ENCODE measurements around the gene CABLES2. TPM values are rescaled to one million over a fixed set of nuclear protein-coding genes. Genes with fewer than 3 reads are reported as not detected.

CABLES2 gene, protein sequence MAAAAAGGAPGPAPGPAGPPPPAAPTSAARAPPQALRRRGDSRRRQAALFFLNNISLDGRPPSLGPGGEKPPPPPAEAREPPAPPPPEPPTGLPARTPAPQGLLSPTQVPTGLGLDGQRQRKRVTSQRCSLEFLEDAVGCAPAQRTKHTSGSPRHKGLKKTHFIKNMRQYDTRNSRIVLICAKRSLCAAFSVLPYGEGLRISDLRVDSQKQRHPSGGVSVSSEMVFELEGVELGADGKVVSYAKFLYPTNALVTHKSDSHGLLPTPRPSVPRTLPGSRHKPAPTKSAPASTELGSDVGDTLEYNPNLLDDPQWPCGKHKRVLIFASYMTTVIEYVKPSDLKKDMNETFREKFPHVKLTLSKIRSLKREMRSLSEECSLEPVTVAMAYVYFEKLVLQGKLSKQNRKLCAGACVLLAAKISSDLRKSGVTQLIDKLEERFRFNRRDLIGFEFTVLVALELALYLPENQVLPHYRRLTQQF
- 1.1 and 1.6 TPM in 2 replicates for total RNA-seq

DNA sequence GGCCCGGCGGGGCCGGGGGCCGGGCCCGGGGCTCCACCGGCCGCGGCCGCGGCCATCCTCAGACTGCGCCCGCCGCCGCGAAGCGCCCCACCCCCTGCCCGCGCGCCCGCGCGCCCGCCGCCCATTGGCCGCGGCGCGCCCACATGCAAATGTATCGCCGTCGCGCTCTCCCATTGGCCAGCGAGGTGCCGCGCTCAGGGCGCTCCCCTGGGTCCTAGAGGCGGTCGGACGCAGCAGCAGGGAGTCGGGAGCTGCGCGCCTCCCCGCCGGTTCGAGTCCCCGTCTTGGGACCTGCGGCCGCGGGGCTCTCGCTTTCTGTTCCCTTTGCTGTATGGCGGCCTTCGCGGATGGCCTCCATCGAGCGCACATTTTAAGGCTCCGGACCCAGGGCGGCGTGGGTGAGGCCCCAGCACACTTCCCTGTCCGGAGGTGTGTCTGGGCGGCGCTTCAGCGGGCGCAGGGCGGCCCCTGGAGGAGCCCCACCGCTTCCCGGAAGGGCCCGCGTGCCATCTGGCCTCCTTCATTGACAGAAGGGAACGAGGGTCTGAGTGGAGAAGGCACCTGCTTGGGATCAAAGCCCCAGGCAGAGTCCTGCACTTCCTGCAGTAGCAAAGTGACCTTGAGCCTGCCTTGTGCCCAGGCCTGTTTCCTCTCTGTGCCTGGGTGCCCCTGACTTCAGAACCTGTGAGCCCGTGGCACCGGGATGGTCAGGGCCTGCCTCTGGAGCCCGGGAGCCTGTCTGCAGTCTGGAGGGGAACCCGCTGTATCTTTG is at the start of gene CABLES2:
CABLES2 (minus strand) TSS at position 65 of the 772 bp plus-strand sequence; CDS start at position 56, 9 bp downstream.

DNA sequence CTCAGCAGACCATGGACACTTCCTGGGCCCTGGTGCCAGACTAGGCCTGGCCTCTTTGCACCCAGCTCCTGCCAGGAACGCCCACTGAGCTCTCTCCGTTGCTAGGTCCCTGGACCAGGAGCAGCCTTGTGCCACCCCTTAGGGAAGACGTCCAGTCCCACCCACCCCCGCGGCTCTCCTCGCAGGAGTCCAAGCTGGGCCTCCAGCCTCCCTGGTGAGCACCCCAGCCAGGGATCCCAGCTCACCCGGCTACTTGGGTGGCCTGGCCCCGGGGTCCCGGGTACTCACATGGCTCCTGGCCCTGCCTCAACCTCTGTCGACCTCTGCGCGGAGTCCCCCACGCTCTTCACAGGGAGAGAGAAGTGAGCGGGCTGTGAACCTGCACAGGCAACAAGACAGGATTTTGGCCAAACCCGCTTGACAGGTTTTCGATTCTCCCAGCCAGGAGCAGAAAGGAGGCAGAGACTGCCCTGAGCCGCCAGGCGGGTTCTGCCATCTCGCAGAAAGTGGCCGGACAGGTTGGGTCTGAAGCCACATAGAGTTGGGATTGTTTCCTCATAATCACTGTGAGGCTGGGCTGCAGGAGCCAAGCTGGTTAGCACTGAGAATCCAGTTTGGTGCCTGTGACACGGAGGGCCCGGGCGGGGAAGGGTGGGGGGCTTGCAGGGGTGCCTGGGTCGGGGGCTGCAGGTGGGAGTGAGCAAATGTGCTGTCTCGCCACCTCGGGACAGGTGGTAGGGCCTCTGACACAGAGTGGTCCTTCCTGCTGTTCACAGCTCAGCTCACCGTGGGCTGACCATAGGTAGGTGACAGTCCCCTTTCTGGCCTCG is 20.3 kb upstream of the CABLES2 start, which contains the start of gene RBBP8NL:
RBBP8NL (minus strand) TSS at position 368 of the 830 bp plus-strand sequence. CDS start 7,892 bp downstream, outside the sequence.

DNA sequence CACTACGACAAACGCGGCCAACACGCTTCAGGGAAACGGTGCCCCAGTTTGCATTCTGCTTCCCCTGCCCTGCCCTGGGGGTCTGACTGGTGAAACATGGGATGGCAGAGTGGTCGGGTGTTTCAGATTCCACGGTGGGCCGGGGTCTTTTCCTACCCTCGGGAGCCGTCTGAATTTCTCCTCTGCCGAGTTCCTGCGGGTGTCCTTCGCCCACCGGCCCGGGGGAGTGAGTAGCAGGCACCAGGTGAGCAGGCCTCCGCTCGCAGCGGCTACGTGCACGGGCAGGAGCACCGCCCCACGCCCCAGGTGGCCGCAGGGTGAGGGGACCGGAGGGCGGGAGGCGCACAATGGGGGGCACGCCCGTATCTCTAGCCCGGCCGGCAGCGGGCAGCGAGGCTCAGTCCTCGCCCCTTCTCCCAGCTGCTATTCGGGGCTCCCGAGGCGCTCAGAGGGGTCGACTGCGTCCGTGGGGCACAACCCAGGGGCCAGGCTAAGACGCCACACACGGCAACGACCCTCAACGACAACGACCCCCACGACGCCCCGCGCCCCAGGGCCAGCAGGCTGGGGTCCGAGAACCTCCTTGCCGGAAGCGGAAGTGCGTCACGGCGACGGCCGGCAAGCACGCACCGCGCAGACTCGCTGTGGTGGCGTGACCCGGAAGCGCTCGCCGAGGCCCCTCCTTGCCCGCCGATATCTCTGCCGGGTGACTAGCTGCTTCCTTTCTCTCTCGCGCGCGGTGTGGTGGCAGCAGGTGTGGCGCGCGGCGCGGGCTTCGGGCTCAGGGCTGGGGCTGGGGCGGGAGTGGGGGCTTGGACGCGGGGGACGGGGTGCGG is 20.5 kb downstream of the CABLES2 start, which contains the start of gene RPS21:
RPS21 (plus strand) TSS at position 721 of the 836 bp plus-strand sequence. CDS start 236 bp downstream, outside the sequence.

DNA sequence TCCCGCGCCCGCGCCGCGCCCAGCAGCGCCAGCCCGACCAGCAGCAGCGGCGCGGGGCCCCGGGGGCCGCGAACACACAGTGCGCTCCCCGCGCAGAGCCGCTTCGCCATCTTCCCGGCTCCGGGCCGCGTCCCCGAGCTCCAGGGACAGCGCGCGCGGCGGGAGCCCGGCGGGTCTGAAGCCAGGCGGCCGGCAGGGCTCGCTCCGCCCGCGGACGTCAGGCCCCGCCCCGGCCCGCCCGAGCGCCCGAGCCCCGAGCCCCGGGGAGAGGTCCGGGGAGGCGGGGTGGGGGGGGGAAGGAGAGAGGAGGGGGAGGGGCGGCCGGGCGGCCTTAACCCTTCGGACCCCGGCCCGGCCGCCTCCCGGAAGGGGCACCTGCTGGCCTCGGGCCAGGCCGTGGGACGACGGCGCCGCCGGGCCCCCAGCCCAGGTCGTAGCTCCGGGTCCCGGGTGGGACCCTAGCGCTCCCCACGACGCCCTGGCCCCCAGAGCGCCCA is 39.9 kb downstream of the CABLES2 start, which contains the start of gene LAMA5:
LAMA5 (minus strand) TSS at position 177 of the 497 bp plus-strand sequence; CDS start at position 110, 67 bp downstream.

Other genes with a start within 250 kb of the CABLES2 start
- gene MTG2, start 224.3 kb downstream of the CABLES2 start, total RNA-seq: 15.8 and 24.0 TPM in 2 replicates
- not detected in 2 replicates for gene HRH3, start 187.0 kb downstream of the CABLES2 start, total RNA-seq
- gene OSBPL2, start 168.8 kb downstream of the CABLES2 start, total RNA-seq: 14.7 and 18.6 TPM in 2 replicates
- gene ADRM1, start 104.3 kb downstream of the CABLES2 start, total RNA-seq: 112 and 115 TPM in 2 replicates
- 33.1 and 88.8 TPM in 2 replicates for gene LAMA5, start 40.0 kb downstream of the CABLES2 start, total RNA-seq
- gene RPS21, start 20.2 kb downstream of the CABLES2 start, total RNA-seq: 347 and 816 TPM in 2 replicates
- gene RBBP8NL, start 20.3 kb upstream of the CABLES2 start, total RNA-seq: not detected in 2 replicates
- gene GATA5, start 68.7 kb upstream of the CABLES2 start, total RNA-seq: not detected in 2 replicates
- 0.73 and 7.2 TPM in 2 replicates for gene SLCO4A1, start 235.2 kb upstream of the CABLES2 start, total RNA-seq

Measured in subcutaneous preadipocyte (primary cell).